Kidney capillary endothelial cell (primary cell): ENCODE results near the gene NELFB.

Source experiments
- DNase-seq: peaks from one replicate; pipeline ENCODE4 v3.0.0-alpha.2; 2018; ENCODE audit warnings: low spot score

NELFB gene

DNA sequence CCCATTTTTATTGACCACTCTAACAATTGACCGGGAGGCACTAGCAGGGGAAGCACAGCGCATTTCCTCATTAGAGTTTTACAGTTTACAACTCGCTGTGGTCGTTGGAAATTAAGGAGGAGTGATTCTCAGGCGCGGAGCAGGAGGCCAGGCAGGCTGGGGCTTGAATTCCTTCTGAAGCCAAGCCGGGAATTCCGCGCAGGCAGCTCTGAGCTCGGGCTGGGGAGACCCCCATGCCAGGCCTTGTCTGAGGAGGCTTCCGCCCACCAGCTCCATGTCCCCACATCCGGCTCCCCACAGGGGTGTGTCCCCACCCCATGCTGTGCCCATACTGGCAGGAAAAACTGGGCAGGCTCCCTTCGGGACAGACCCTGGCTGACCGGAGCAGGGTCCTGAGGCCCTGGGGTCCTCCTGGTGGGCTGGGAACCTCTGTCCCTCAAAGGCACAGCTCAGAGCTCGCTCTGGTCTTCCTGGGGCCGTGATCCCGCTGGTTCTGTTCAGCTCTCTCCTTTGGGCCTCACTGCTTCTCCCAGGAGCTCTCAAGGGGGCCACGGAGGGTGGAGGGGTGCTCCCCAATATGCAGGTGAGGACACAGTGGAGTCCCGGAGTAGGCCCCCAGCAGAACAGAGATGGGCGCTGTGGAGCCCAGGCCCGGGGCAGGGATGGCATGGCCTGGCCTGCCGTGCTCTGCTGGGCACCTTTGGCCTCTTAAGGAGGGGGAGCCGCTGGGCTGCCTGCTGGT, 48.2 kb downstream of the NELFB start:
- DNase-seq, result peak; percentile 23

DNA sequence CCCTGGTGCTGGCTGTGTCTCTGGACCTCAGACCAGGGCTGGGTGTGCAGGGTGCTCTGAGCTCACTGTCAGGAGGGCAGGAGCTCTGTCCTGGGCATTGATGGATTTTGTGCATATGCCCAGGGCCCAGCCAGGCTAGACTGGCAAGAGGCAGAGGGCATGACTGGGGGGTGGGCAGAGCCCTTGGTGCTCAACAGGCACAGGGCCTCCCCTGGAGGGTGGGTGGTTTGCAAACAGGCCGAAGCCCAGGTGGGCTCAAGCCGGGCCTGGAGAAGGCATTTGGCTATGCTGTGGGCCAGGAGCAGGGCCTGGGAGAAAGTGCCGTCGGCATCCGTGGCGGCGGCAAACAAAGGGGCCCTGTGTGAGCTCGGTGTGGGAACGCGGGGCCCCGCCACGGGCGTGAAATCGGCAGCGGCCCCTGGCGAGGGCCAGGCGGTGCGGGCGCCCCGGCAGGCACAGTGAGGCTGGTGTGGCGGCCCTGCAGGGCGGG, 48.8 kb downstream of the NELFB start:
- no peak for DNase-seq

DNA sequence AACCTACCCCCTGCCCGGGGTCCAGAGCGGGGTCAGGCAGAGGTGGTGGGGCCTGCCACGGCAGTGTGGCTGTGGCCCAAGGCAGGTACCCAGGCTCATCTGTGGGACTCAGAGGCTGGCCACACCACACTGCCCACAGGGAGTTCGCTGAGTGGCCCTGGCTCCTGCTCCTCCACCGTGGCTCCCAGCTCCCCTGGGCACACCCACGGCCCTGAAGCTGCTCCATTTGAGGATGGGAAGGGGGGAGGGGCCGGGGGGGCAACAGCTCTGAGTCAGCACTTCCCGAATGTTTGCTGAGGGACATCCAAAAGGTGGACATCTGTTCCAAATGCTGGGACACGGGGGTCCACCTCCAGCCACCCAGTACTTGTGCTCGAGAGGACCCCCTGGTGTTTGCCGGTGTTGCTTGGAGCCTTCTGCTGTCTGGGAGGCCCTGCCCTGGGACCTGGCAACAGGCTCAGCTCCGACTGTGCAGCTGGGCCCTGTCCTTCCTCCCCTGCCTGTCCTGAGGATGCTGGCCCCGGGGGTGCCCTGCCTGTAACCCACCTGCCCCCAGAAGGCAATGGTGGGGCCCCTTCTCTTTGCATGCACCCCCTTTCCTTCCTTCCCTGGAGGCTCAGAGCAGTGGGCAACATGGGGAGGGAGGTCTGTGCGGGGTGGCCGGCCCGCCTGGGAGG, 49.4 kb downstream of the NELFB start:
- peak; percentile 29 for DNase-seq

DNA sequence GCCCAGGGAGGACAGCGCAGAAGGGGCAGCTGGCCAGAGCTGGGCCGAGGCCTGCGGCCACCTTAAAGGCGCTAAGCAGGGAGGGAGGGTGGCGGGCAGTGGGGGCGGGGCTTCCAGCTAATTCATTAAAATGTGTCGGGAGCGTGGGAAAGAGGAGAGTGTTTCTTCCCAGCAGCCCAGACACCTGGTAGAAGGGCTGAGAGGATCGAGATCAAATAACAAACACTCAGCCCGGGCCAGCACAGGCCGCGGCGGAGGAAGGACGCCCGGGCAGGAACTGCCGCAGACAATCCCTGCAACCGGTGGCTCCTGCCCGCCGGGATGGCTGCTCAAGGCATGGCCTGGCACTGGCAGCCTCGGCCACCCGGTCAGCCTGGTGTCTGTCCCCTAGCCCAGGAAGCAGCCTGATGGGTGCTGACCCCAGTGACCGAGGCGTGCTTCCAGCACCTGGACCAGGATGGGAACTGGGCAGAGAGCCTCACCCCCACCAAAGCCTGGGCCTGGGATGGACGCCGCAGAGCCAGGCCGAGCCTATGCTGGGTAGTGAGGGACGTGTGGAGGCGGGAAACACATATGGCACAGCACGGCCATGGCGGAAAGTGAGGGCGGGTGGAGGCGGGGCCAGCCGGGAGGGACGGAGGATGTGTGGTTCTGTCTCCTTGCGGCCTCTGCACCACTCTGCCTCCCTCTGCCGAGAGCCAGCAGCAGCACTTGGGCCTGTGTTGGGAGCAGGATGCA, 50.1 kb downstream of the NELFB start:
- DNase-seq, result peak; percentile 82

DNA sequence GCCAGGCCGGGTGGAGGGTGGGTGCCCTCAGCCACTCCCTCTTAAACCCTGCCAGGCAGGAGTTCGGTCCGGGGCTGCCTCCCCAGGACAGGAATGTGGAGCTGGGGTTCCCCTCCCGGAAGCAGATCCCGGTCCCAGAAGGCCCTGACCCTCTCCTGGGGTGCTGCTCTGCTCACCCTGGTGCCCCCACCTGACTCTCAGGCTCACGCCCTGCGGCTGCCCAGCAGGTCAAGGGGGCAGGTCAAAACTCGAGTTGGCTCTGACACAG, 50.6 kb downstream of the NELFB start:
- DNase-seq, result no peak

DNA sequence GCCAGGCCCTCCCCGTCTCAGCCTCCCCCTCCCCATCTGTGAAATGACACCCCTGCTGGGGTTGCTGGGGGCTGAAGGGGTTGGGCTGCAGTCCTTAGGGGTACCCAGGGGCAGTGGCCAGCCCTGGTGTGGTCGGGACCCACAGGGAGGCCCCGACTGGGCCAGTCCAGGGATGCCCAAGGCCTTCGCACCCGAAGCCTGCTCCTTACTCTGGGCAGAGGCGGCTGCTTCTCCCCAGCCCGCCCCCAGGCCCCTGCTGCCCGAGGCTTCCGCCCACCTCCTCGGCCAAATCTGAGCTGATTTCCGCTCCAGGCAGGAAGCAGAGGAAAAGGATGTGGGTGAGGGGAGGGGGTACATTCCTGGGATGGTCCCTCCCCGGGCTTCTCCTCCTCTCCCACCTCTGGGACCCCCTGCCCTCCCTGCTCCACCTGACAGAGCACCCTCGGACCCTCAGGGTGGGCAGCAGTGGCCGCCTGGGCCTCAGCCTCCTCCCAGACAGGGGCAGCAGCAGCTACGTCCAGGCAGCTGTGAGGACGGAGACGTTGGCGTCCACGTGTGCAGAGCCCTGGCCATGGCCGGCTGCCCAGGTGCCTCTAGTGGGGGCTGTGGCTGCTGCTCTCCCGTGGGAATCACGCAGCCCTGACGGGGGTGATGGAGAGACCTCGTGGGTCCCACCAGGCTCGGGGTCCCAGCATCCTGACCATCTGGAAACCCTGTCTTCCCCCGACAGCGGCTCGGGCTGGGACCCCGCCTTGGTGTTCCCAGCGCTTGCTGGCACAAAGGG, 51.1 kb downstream of the NELFB start:
- peak; percentile 78 for DNase-seq

DNA sequence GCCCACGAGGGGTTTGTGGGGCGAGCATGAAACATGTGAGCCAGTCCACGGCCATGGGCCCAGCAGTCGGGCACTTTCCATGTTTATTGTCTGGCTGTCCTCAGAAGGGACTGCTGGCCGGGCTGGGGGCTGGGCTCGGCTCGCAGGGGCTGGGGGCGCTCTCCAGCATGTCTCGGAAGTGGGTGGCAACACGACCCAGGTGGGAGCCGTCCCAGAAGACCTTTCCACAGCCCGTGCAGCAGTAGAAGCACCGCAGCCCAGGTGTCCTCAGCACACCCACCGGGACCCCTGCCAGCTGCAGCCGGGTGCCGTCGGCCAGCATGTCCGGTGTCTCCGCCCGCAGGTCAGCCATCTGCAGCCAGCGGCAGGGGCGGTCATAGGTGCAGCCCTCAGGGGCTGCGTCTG, 51.7 kb downstream of the NELFB start:
- no peak for DNase-seq

DNA sequence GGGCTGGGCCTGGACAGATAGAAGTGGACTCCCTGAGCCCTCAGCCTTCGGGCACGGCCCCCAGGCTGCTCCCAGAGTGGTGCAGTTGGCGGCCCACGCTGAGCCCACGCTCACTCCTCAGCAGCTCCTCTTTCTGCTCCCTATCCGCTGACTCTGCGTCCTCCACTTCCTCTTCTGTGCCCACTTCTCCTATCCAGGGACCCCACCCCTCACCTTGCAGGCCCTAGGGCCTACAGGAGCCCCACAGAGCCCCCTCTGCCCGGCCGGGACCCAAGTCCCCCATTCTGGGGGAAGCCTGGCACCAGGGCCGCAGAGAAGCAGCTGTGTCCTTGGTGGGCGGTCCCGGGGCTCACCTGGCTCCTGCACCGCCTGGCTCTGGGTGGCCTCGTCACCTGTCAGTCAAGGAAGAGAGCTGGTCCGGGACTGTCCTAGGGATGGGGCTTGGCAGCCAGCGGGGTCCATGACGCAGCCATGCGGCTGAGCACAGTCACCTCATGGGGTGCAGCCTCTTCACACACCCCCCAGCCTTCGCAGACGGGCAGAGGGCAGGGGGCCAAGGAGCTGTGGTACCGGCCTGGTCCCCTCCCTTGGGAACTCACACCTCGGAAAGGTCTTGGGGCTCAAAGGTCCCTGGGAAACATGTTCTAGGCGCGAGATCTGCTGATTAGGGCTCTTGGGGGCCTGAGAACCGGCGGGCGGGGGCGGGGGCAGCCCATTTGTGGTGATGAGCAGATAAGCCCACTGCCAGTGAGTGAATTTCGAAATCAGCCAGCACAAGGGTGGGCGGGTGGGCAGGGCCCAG, 52.3 kb downstream of the NELFB start:
- no peak for DNase-seq

DNA sequence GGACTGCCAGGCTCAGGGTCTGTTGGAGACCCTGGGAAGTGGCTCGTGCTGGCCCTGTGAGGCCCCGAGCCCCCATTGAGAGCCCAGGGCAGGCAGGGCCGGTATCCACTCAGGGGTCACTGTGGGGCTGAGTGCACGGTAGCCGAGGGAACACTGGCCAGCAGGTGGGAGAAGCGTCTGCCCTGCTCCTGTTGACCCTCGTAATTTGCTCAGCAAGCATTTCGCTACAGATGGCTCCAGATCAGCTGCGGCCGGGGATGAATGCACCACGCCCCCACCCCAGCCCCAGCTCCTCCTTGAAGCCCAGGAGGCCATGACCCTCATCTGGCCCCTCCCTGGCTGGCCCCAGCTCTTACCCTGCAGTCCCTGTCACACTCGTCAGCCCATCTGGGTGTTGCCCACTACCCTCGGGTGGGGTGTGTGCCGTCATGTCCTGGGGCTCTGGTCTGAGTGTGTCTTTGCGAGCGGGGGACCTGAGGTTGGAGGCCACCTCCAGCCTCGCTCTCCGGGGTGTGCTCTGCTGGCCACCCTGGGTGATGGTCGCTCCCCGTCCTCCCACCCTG, 53.0 kb downstream of the NELFB start:
- no peak for DNase-seq

DNA sequence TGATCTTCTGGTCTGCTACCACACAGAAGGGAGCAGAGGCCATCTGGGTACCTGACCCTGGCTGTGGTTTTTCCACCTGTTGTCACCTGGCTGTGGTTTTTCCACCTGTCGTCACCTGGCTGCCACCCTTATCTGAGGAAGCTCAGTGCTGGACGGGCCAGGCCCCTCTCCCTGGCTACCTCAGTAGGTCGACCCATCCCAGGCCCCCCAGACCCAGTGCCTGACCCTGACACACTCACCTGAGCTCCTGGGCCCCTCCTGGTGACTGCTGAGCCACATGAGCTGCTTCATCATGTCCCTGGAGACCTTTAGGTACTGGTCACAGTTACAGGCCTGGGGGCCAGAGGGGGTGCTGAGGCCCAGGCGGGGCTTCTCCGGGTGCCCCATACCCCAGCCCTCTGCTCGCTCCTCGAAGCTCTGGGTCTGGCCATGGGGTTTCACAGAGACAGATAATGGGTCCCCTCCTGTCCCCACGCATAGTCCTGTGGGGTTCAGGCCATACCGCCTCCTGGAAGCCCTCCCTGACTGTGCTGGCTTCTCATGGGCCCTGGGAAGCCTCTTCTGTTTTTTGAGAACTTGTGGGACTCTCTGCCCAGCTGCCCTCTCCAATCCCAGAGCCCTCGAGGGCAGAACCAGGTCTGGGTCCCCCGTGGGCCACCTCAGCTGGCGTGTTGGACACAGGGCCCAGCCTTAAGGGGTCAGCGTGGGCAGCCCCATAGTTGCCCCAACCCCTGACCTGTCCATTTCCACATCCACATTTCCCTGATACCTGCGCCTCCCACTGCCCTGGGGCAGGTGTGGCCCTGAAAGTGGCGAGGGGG, 54.5 kb downstream of the NELFB start:
- DNase-seq, result no peak

DNA sequence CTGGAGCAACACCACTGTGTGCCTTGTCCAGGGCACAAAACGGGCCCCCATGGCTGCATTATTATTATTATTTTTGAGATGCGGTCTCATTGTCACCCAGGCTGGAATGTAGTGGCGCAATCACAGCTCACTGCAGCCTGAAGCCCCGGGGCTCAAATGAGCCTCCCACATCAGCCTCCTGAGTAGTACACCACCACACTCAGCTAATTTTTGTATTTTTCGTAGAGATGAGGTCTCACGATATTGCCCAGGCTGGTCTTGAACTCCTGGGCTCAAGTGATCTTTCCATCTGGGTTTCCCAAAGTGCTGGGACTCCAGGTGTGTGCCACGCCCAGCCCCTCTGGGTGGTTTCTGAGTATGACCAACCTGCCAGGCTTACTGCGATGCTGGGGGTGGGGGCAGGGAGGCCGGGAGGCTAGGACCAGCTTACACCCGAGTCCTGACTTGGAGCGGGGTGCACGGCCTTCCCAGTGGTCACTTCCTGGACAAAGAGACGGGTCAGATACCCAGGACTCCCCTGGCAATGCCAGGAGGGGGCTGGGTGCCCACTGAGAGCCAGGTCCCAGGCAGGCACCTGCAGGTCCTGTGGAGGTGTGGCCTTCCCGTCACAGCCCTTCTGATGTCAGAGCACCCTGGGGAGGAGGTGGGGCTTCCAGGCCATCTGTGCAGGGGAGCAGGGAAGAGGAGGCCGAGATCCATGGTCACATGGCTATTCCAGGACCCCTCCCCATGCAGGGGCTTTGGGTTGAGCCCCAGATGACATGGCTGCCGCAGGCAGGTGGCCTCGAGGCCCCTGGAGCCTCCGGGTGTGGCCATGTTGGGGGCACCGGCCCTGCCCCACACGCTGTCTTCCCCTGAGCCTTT, 55.3 kb downstream of the NELFB start:
- no peak for DNase-seq

DNA sequence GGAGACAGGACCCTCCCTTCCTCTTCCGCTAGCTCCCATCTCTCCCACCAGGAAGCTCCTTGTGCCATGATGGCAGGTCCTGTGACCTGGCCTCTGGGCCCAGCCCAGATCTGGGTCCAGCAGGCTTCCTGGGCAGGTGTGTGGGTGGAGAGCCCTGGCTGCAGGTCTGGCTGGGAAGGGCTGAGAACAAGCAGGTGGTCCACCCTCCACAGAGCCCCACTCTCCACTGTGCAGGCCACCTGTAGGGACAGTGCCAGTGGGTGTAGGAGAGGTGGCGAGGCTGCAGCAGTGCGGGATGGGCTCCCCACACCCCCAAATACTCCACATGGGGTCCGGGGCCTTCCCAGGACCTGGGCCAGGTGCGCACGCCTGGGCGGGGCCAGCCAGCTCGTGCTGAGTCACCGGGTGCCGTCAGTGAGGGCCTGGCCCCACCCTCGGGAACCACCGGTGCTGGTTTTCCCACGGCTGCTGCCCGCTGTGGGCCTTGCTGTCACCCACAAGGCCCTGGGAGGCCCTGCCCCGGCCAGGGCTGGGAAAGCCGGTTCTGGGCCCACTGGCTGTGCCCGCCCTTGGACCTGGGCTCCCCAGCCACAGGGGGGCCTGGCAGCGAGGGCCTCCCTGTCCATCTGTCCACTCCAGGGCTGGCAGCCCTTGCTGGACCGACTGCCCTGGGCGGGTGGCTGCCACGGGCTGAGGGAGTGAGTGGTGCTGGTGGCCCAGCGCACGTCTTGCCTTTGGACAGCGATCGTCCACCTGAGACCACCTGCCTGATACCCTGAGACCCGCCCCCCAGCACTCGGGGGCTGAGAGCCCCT, 56.3 kb downstream of the NELFB start:
- DNase-seq, result no peak

DNA sequence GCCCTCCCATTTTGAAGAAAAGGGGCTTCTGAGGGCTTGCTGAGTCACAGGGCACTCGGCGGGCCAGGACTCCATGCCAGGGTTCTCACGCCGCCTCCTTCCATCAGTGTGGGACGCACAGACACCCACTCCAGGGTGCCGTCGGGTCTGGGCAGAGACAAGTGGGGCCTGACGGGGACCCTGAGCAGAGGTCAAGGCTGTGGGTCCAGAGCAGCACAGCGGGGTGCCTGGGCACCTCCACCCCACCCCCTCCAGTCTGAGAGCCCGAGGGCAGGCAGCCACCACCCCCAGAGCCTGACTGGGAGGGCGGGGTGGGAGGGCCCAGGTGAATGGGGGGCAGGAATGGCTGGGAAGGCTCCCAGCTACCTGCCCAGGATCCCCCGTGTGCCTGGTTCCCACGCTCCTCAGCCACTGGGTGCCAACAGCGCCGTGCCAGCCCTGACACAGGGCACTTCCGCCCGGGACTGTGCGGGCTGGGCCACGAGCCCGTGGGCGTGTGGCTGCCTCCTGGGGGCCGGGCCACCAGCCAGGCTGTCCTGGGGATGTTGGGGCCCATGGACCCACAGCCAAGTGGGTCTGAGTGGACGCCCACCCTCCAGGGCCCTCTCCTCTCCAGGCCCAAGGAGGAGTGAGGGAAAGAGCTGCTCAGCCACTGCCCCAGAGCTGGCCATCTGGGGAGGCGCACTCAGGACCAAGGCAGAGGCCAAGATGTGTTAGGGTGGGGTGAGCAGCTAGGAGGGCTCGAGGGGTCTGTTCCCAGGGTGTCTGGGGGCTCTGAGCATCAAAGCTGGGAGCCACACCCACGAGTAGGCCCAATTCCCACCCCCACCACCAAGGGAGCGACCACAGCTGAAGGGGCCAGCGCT, 57.1 kb downstream of the NELFB start:
- DNase-seq, result no peak

DNA sequence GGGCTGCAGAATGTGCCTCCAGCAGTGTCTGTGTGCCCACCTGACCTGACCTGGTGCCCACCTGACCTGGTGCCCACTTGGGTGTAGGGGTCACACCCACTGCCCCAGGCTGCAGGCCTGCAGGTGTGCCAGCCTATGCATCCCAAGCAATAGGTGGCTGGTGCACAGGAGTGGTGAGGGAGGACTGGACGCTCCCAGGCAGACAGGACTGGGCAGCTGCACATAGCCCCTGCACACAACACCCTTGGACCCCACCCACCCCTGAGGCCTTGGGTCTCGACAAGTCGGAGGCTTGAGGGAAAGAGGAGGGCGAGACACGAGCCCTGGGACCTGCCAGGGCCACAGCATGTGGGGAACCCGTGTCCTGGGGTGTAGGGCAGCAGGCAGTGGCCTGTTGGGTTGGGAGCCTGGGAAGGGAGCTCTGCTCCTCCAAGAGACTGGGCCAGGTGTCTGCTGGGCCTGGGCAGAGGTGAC, 57.8 kb downstream of the NELFB start:
- DNase-seq, result no peak

DNA sequence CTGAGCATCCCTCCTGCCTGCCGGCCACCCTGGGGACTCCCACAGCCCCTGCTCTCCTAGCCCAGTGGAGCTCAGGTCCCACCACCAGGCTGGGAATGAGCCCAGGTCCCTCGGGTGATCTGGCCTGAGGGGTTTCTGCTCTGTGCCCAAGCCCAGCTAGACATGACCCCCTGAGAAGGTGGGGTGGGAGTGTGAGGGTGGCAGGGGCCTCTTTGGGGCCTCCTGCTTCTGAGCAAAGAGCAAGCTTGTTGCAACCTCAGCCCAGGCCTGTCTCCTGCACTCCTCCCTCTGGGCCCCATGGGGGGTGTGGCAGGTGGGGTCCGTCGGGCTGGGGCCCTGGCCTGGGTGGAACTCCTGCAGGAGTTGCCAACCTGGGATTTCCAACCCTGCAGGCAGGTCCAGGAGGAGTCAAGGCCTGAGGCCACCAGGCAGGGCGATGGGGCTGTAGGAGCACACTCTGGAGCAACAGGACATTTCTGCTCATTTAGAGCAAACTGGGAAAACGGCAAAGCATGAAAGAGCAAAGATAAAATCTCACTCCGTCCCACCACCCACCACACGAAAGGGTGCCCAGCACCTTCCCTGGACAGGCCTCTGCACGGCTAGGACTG, 58.3 kb downstream of the NELFB start:
- no peak for DNase-seq

DNA sequence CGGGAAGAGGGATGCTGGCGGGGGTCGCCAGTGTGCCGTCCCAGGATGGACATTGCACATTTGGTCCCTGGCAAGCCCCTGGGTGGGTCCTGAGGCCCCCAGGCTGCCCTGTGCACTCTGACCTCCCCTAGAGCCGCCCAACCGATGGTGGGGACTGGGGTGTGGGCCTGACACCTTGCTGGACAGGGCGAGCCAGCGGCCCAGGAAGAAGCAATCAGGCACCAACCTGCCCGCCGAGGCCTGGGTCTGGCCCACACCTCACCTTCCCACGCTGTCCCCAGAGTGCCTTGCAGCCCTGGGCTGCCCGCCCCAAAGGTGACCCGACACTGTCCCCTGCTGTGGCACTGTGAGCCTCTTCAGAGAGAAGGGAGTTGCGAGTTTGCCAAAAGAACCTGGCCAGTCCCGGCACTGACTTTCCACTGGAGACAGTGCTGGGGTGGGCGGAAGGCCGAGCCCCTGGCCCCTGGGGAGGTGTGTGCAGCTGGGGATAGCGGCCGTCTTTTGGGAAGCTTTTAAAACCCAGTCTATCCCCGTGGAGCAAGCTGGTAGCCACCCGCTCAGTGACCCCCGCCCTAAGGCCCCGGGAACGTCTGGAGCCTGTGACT, 58.9 kb downstream of the NELFB start:
- DNase-seq, result no peak
